GM19238 (cell line): ENCODE data around the gene SLC38A1.
A peak's percentile ranks its signal among the peaks of the same experiment; 100 is the strongest.
"Not testable (repeated sequence)": the region's sequence is repeated elsewhere in the genome, so short reads cannot be mapped to it uniquely, and the experiment has no call there.

Source experiments
- DNase-seq: peaks from one replicate; pipeline ENCODE4 v3.0.0; 2011; ENCODE audit warnings: low spot score; ENCODE audit not compliant: insufficient read length

SLC38A1 gene

GRCh38 chr12:46268583-46269428 lies at the start of gene SLC38A1:
Gene SLC38A1 (minus strand): TSS chr12:46269043. CDS start chr12:46239800, 29,243 bp downstream.
- DNase-seq, result peak; percentile 60

GRCh38 chr12:46318037-46318436 lies 49.2 kb upstream of the SLC38A1 start:
- no peak for DNase-seq

- no peak for DNase-seq
These were observed 35.2 kb upstream of the SLC38A1 start for GRCh38 chr12:46304070-46304469.

GRCh38 chr12:46303039-46303666 lies 34.3 kb upstream of the SLC38A1 start:
- peak; percentile 13 for DNase-seq

GRCh38 chr12:46300910-46301309 lies 32.1 kb upstream of the SLC38A1 start:
- DNase-seq, result no peak

GRCh38 chr12:46299851-46300250 lies 31.0 kb upstream of the SLC38A1 start:
- no peak for DNase-seq

GRCh38 chr12:46298261-46298660 lies 29.4 kb upstream of the SLC38A1 start:
- DNase-seq, result no peak

- no peak for DNase-seq
These were observed 28.0 kb upstream of the SLC38A1 start for GRCh38 chr12:46296822-46297221.

- no peak for DNase-seq
These were observed 24.0 kb upstream of the SLC38A1 start for GRCh38 chr12:46292754-46293402.

GRCh38 chr12:46291953-46292352 lies 23.1 kb upstream of the SLC38A1 start:
- DNase-seq, result not testable (repeated sequence)

- DNase-seq, result not testable (repeated sequence)
These were observed 16.3 kb upstream of the SLC38A1 start for GRCh38 chr12:46285177-46285576.

- no peak for DNase-seq
These were observed 14.0 kb upstream of the SLC38A1 start for GRCh38 chr12:46282829-46283228.

- DNase-seq, result no peak
These were observed 7.9 kb upstream of the SLC38A1 start for GRCh38 chr12:46276756-46277155.

- DNase-seq, result no peak
These were observed 3.0 kb upstream of the SLC38A1 start for GRCh38 chr12:46271863-46272262.

GRCh38 chr12:46269429-46270241 lies 792 bp upstream of the SLC38A1 start:
- peak; percentile 32 for DNase-seq

- no peak for DNase-seq
These were observed 839 bp downstream of the SLC38A1 start for GRCh38 chr12:46267825-46268582.

- DNase-seq, result no peak
These were observed 1.3 kb downstream of the SLC38A1 start for GRCh38 chr12:46267575-46267824.

GRCh38 chr12:46266869-46267574 lies 1.8 kb downstream of the SLC38A1 start:
- no peak for DNase-seq

GRCh38 chr12:46266382-46266791 lies 2.5 kb downstream of the SLC38A1 start:
- no peak for DNase-seq

GRCh38 chr12:46265734-46266133 lies 3.1 kb downstream of the SLC38A1 start:
- no peak for DNase-seq
